GM19372 (cell line): ENCODE data around the gene CLCF1.

Source experiments
- ATAC-seq: cut with Tn5 transposase; IDR thresholded peaks from one replicate; pipeline ENCODE4 v1.9.1; 2021; ENCODE audit warnings: mild to moderate bottlenecking, low read depth, moderate library complexity; ENCODE audit not compliant: unreplicated experiment

CLCF1 gene

DNA sequence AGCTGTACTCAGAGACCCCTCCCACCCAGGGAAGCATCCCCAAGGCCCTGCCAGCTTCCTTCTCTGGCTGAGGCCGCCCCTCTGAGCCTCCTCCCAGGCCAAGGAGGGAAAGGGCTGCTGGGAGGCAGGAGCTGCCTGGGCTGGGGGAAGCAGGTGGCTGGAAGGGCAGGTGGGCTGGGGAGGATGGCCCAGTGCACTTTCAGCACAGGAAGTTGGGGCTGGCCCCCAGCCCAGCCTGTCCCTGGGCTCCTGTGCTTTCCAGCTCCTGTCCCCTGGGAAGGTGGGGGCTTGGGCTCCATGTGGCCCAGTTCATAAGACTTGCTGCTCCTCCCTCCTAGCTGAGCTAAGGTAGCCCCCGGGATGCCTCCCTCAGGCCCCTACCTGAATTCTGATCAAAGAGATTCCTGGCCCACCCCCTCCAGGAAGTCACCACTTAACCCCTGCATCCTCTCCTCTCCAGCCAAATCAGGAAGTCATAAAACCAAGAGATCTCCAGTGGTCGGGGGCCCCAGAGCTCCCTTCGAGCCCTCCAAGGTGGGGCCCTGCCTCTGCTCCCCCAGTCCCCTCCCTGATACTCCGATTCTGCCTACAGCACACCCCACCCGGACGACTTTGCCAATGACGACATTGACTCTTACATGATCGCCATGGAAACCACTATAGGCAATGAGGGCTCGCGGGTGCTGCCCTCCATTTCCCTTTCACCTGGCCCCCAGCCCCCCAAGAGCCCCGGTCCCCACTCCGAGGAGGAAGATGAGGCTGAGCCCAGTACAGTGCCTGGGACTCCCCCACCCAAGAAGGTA lies 23.4 kb upstream of the CLCF1 start:
- ATAC-seq: no peak

DNA sequence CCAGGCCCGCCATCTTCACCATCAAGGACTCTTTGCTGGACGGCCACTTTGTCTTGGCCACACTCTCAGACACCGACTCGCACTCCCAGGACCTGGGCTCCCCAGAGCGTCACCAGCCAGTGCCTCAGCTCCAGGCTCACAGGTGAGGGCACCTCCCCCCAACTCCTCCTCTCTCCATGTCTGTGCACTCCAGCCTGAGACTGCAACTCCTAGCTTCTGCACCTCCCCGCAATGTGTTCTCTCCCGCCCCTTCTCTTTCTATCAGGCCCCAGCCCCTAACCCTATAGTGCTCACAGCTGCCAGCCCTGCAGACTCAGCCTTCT lies 22.8 kb upstream of the CLCF1 start:
- ATAC-seq: no peak

GRCh38 chr11:67395555-67396258 lies 22.3 kb upstream of the CLCF1 start:
- no peak for ATAC-seq

- no peak for ATAC-seq
These were observed 20.6 kb upstream of the CLCF1 start for GRCh38 chr11:67393990-67394389.

- ATAC-seq: no peak
These were observed 20.0 kb upstream of the CLCF1 start for GRCh38 chr11:67393437-67393836.

DNA sequence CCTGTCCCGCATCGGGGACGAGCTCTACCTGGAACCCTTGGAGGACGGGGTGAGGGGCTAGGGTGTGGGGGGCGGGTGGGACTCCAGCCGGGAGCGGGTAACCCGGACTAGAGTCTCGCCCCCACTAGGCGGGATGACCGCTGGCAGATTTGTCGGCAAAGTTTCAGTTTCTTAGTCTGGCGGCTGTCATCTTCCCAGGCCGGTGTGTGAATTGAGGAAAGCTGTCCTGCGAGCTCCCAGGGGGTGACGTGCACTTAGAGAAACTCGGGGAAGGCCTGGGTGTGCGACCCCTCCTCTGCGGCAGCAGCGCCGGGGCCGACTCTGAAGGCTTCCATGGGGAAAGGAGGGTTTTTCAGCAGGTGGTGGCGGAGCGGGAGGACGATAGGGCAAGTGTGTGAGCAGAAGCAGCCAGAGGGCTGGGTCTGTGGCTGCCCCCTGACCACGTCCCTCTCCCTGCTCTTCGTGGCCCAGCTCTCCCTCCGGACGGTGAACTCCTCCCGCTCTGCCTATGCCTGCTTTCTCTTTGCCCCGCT lies 18.9 kb upstream of the CLCF1 start:
- ATAC-seq: peak; percentile 12

- ATAC-seq: peak; percentile 67
These were observed 18.1 kb upstream of the CLCF1 start, which contains the start of gene RAD9A for GRCh38 chr11:67391304-67392182. Gene RAD9A, plus strand, starts transcription at chr11:67391986. Its CDS starts 59 bp downstream, at chr11:67392045.

DNA sequence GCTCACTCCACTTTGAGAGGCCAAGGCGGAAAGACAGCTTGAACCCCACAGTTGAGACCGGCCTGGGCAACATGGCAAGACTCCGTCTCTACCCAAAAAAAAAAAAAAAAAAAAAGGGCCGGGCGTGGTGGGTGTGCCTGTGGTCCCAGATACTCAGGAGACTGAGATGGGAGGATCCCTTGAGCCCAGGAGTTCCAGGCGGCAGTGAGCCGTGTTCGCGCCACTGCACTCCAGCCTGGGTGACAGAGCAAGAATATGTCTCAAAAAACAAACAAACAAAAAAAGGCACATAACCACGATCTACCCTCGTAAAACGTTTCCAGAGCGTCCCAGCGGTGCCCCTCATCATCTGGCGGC lies 17.5 kb upstream of the CLCF1 start:
- ATAC-seq: no peak

DNA sequence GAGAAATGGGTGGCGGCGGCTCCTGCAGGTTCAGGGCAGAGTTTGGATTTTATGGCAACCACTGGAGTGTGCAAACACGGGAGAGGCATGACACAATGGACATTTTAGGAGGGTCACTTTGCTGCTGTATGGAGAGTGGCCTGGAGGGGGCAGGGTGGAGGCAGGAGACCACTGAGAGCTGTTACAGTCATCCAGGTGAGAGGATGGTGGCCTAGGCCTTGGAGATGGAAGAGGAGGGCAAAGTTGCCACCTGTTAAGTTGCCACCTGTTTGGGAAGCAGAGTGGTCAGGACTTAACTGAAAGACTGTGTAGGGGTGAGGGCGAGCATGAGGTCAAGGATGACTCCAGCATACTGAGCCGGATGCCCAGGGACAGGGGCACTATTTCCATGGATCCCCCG lies 16.1 kb upstream of the CLCF1 start:
- ATAC-seq: no peak

GRCh38 chr11:67387518-67387917 lies 14.1 kb upstream of the CLCF1 start:
- no peak for ATAC-seq

GRCh38 chr11:67387069-67387468 lies 13.7 kb upstream of the CLCF1 start:
- no peak for ATAC-seq

DNA sequence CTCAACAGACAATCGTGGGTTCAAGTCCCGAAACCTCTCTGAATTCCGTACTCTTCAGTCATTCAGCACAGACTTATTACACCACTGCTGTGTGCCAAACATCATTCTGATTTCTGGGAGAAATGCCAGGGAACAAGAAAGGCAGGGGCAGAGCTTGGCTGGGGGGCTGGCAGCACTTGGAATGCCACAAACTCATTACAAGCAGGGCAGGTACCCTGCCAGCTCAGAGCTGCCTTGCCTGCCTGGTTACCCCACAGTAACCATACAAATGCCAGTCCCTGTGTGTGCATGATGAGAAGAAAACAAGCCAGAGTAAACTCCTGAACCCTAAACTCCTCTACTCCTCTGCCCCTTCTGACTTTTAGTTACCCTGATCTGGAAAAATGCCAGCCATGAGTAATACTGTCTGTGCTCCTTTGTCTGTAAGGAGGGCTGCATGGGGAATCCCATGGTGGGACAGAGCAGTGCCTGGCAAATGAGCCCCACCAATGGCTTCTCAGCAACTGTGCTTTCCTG lies 11.5 kb upstream of the CLCF1 start:
- ATAC-seq: no peak

GRCh38 chr11:67382276-67383136 lies 9.1 kb upstream of the CLCF1 start:
- no peak for ATAC-seq

- no peak for ATAC-seq
These were observed 8.0 kb upstream of the CLCF1 start for GRCh38 chr11:67381244-67381972.

DNA sequence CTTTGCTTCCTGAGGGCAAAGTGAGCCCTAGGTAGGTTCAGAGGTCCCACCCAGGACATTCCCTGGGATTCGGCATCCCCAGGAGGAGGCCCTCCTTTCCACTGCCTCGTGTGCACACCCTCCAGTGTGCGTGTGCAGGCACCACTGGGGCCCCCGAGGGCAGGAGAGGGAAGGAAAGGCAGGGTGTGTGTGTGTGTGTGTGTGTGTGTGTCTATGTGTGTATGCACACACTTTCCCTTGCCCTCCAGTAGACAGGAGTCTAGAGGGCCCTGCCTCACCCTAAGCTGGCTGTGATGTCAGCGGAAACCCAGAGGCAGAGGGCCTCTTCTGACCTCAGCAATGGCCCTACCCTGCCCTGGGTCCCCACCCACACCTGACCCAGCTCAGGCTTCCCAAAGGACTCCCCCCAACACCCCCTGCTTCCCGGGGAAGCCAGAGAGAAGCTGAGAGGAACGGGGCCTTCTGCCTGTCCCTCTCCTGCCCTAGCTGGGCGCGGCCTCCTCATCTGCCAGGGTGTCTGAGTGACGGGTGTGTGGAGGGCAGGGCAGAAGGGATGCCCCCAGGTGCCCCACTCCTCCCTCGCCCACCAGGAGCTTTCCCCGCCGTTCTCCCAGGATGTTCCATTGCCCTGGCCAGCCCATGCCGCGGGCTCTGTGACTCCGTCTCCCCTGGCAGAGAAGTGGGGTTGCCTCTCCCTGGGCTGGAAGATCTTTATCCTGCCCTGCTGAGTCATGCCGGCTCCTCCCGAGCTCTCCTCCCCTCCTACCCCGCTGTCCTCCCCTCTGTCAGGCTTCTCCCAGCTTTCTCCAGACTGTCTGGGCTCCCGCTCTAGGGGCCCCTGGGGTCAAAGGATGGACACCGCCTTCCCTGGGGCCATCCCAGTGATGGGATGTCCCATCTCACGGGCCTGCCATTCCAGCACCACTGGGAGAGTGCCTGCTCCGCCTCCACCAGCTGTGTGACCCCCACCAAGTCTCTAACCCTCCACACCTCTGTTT lies 6.0 kb upstream of the CLCF1 start:
- ATAC-seq: no peak

DNA sequence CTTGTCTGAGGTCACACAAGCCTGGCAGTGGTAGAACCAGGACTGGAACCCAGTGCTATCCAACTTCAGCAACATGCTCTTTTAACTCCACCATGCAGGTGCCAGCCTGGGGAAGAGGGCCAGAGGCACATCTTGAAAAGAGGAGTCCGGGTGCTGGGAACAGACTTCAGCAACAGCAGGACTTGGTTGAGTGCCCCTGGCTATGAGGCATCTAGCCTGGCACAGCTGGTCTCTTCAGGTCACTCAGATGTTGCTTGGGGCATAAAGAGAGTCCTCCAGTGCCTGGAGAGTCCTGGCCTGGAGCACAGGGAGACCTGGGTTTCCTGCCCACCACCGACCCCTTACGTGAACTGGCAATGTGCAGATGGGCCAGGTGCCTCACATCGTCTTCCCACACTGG lies 5.1 kb upstream of the CLCF1 start:
- ATAC-seq: no peak

GRCh38 chr11:67376873-67377808 lies 3.7 kb upstream of the CLCF1 start:
- no peak for ATAC-seq
